Stomach (tissue), 19 donors: ENCODE measurements around the gene ARF1. TPM values are rescaled to one million over a fixed set of nuclear protein-coding genes. Genes with fewer than 3 reads are reported as not detected.
A peak's percentile ranks its signal among the peaks of the same experiment; 100 is the strongest.

Experiments
- DNase-seq, 2 donors: peaks; one replicate each; pipeline versions ENCODE4 v3.0.0 to v3.0.0-alpha.2; 2013 to 2019
- H3K27ac ChIP-seq, 5 donors: fragments of 200-600 bp in 4 of 5; sonication (generic) in 4 of 5; one replicate each; pipeline ENCODE4 v1.5.1; 2013 to 2019; ENCODE audit warnings: mild to moderate bottlenecking in 1 of 5, moderate library complexity in 1 of 5
- H3K27me3 ChIP-seq, 3 donors: fragments of 200-600 bp; sonication (generic); one replicate each; pipeline ENCODE4 v1.5.1; 2017 to 2019; ENCODE audit warnings: mixed run types in 1 of 3
- H3K36me3 ChIP-seq, 4 donors: fragments of 200-600 bp; sonication (generic); 1 replicate in 3 of 4; 2 replicates in 1 of 4; pipeline ENCODE4 v1.5.1; 2016 to 2019
- H3K4me1 ChIP-seq, 4 donors: fragments of 200-600 bp; sonication (generic); one replicate each; pipeline ENCODE4 v1.5.1; 2016 to 2019
- H3K4me3 ChIP-seq, 4 donors: fragments of 200-600 bp; sonication (generic) in 3 of 4; one replicate each; pipeline ENCODE4 v1.5.1; 2016 to 2019; ENCODE audit warnings: mild to moderate bottlenecking in 1 of 4
- H3K9me3 ChIP-seq, 4 donors: fragments of 200-600 bp; sonication (generic); one replicate each; pipeline ENCODE4 v1.5.1; 2016 to 2019
- EP300 ChIP-seq: sonication (generic); formaldehyde crosslinking; IDR thresholded peaks from one replicate; pipeline ENCODE4 v1.6.1; 2017; ENCODE audit warnings: antibody characterized with exemption
- POLR2A ChIP-seq, 4 donors: fragments of 450-650 bp; IDR thresholded peaks; one replicate each; pipeline ENCODE4 v1.6.1; 2016; ENCODE audit warnings: antibody characterized with exemption in 4 of 4, control low read depth in 2 of 4, mild to moderate bottlenecking in 1 of 4, moderate library complexity in 1 of 4
- POLR2AphosphoS5 ChIP-seq, 3 donors: sonication (generic); formaldehyde crosslinking; IDR thresholded peaks; one replicate each; pipeline ENCODE4 v1.6.1; 2016; ENCODE audit warnings: antibody characterized with exemption in 3 of 3
- WGBS, 5 donors: extraction: QIAGEN DNeasy Blood & Tissue Kit in 3 of 5; methylation state at CpG; one replicate each; pipeline versions ENCODE4 v1.1.5 to v1.1.7; 2013 to 2018; 5-methylcytosine and 5-hydroxymethylcytosine counted together
- intact Hi-C: fragments of 100-400 bp; cut with DNase I; formaldehyde crosslinking; loops from one replicate; pipeline ENCODE4 v1.15.1; 2023; ENCODE audit warnings: low total_unique reads
- long read RNA-seq, 10 donors: transcript quantifications; one replicate each; lab custom pipeline, GENCODE V29; 2026
- polyA plus RNA-seq, 3 donors: library from polyadenylated mRNA; stranded (reverse); fragments of 200-250 nt; gene quantifications; one replicate each; pipeline ENCODE4 v1.2.3, GENCODE V29; 2013
- total RNA-seq, 5 donors: library from RNA; depleted of rRNA; stranded (reverse); fragments of >200 nt; gene quantifications; one replicate each; pipeline versions ENCODE4 v1.1.0 to v1.2.3, GENCODE V29; 2014 to 2016
- TF ChIP-seq, protein P1 (sequence below), 7 experiments: fragments of 450-650 bp in 4 of 7; fragments of 200-600 bp in 3 of 7; sonication (generic) in 3 of 7; IDR thresholded peaks; one replicate each; pipeline ENCODE4 v1.5.1; 2016 to 2019; ENCODE audit warnings: antibody characterized with exemption in 7 of 7, control low read depth in 2 of 7, mild to moderate bottlenecking in 1 of 7
- donor health status: healthy with polysubstance abuse.
- donor health status: Bipolar disorder and iron deficiency.
- donor health status: healthy.

ARF1 gene
- total RNA-seq (100 to 1,000 TPM; 111 to 289 (median 131) TPM), polyA plus RNA-seq (100 to 1,000 TPM; 230 to 310 (median 271) TPM)
- long read RNA-seq, donor 1, transcript ARF1-201 (5 exons, 1,888 nt) = major isoform, 59 of 111 reads
- long read RNA-seq, donor 1, partial matches to known transcripts = 51 of 111 reads
- long read RNA-seq, donor 1, other reads (novel, unspliced or antisense) = 0 of 111 reads
- long read RNA-seq, donor 2, transcript ARF1-201 (5 exons, 1,888 nt) = major isoform, 89 of 103 reads
- long read RNA-seq, donor 2, transcript ARF1-213 (5 exons, 1,972 nt) = minor isoform, 5 of 103 reads
- long read RNA-seq, donor 2, partial matches to known transcripts = 9 of 103 reads
- long read RNA-seq, donor 2, other reads (novel, unspliced or antisense) = 0 of 103 reads
- long read RNA-seq, donor 3, transcript ARF1-201 (5 exons, 1,888 nt) = major isoform, 59 of 63 reads
- long read RNA-seq, donor 3, partial matches to known transcripts = 0 of 63 reads
- long read RNA-seq, donor 3, other reads (novel, unspliced or antisense) = 0 of 63 reads
- long read RNA-seq, donor 4, transcript ARF1-201 (5 exons, 1,888 nt) = major isoform, 11 of 11 reads
- long read RNA-seq, donor 4, partial matches to known transcripts = 0 of 11 reads
- long read RNA-seq, donor 4, other reads (novel, unspliced or antisense) = 0 of 11 reads
- long read RNA-seq, donor 5, transcript ARF1-201 (5 exons, 1,888 nt) = major isoform, 98 of 147 reads
- long read RNA-seq, donor 5, partial matches to known transcripts = 38 of 147 reads
- long read RNA-seq, donor 5, other reads (novel, unspliced or antisense) = 6 of 147 reads
- long read RNA-seq, donor 6 = 0 reads
- long read RNA-seq, donor 7, transcript ARF1-201 (5 exons, 1,888 nt) = major isoform, 149 of 232 reads
- long read RNA-seq, donor 7, partial matches to known transcripts = 78 of 232 reads
- long read RNA-seq, donor 7, other reads (novel, unspliced or antisense) = 0 of 232 reads
- long read RNA-seq, donor 8, transcript ARF1-201 (5 exons, 1,888 nt) = major isoform, 96 of 110 reads
- long read RNA-seq, donor 8, partial matches to known transcripts = 9 of 110 reads
- long read RNA-seq, donor 8, other reads (novel, unspliced or antisense) = 0 of 110 reads
- long read RNA-seq, donor 9, transcript ARF1-201 (5 exons, 1,888 nt) = major isoform, 91 of 111 reads
- long read RNA-seq, donor 9, partial matches to known transcripts = 17 of 111 reads
- long read RNA-seq, donor 9, other reads (novel, unspliced or antisense) = 0 of 111 reads
- long read RNA-seq, donor 10, transcript ARF1-201 (5 exons, 1,888 nt) = major isoform, 51 of 77 reads
- long read RNA-seq, donor 10, partial matches to known transcripts = 25 of 77 reads
- long read RNA-seq, donor 10, other reads (novel, unspliced or antisense) = 0 of 77 reads

DNA sequence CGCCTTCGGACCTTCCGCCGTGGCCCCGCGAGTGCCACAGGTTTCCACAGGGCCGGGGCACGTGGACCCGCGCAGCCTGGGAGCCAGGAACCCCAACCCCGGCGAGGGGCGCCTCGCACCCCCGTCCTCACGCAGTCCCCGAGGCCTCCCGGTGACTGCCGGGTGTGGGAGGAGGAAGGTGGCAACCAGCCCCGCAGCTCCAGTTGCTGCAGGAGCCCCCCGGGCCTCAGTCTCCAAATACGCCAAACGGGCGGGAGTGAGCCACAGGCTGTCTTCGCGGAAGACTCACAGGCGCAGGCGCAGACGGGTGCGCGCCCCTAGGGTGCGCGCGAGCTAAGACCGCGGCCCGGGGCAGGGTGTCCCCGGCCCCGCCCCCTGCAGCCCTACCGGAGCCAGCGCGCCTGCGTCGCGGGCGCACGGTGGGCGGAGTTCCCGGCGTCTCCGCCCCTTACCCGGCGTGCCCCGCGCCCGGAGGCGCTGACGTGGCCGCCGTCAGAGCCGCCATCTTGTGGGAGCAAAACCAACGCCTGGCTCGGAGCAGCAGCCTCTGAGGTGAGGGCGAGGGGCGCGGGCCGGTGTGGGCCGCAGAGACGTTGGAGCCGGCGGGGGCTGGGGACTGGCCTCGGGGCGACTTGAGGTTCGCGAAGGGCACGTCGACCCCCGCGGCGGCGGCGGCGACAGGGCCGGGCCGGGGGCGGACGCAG lies at the start of gene ARF1:
ARF1 (plus strand) TSS at position 495 of the 704 bp plus-strand sequence. CDS start 14,407 bp downstream, outside the sequence.
- Histone ChIP-seq H3K4me1 (peaks cover 41 to 54% (median 50%) of the 10 kb centered on the region in 4 donors), H3K27ac (peak within 1 kb of the TSS; percentile 98 to 100 (median 100)), H3K27me3 (no peaks in the 10 kb centered on the region), H3K4me3 (peak within 1 kb of the TSS; percentile 64 to 99 (median 95)), H3K36me3 (no peaks in the 10 kb centered on the region), H3K9me3 (no peaks in the 10 kb centered on the region)
- intact Hi-C loops = no loop called here
- TF ChIP-seq POLR2AphosphoS5 (IDR thresholded peaks at IDR 0.05) (peak; percentile 94 to 96 (median 95)), POLR2A (IDR thresholded peaks at IDR 0.05) (no peak)
- TF ChIP-seq, protein P1, sequence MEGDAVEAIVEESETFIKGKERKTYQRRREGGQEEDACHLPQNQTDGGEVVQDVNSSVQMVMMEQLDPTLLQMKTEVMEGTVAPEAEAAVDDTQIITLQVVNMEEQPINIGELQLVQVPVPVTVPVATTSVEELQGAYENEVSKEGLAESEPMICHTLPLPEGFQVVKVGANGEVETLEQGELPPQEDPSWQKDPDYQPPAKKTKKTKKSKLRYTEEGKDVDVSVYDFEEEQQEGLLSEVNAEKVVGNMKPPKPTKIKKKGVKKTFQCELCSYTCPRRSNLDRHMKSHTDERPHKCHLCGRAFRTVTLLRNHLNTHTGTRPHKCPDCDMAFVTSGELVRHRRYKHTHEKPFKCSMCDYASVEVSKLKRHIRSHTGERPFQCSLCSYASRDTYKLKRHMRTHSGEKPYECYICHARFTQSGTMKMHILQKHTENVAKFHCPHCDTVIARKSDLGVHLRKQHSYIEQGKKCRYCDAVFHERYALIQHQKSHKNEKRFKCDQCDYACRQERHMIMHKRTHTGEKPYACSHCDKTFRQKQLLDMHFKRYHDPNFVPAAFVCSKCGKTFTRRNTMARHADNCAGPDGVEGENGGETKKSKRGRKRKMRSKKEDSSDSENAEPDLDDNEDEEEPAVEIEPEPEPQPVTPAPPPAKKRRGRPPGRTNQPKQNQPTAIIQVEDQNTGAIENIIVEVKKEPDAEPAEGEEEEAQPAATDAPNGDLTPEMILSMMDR (IDR thresholded peaks at IDR 0.05) = no peak
- peak; percentile 93 to 98 for DNase-seq
- WGBS, 5 donors = 0 to 1% (median 0%) methylated on average over 6 to 87 of the region's 87 CpGs

- TF ChIP-seq, protein P1 (IDR thresholded peaks at IDR 0.05) = no peak
- TF ChIP-seq POLR2AphosphoS5 (IDR thresholded peaks at IDR 0.05) (no peak), EP300 (no peak), POLR2A (IDR thresholded peaks at IDR 0.05) (no peak)
Measured at GRCh38 chr1:228033376-228033775, 49.1 kb upstream of the ARF1 start.

DNA sequence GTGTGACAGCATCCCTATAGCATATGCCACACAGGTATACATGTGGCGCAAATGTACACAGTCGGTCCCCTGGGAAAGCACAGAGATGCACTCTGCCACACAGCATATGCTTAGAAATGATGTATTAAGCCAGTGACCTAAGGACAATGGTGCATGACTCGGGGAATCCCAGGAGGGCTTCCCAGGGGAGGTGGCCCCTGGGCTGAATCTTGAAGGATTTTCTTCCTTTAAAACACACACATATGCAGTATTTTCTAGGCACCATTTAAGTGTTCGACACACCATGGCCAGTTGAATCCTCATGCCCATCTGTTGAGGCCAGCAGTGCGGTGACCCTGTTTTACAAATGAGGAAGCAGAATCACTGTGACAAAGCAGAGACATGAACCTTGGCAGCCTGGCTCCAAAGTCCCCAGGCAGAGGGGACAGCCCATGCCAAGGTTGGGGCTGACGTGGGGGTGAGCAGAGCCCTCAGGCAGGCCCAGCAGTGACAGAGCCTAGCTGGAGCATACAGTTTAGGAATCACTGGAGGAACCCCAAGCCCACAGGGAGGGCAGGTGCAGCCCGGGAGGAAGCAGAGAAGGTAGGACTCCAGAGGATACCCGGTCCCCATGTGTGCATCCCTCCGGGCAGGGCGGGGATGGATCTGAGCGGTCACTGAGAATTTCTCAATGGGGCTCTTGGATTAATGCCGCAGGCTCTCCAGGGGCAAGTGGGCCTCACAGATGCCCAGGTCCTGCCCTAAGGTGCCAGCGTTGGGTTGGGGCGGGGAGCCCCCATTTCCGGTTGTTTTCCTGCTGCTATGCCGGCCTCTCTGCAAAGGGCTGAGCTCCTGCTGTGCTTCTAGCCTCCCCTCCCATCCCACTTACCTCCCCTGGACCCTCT lies 47.3 kb upstream of the ARF1 start:
- peaks cover 0 to 11% (median 5%) of the 10 kb centered on the region in 4 donors for H3K9me3 ChIP-seq
- intact Hi-C loops = no loop called here
- H3K4me1 ChIP-seq = peaks cover 10 to 13% (median 11%) of the 10 kb centered on the region in 4 donors
- no peak for DNase-seq
- no peak for TF ChIP-seq POLR2A (IDR thresholded peaks at IDR 0.05)
- TF ChIP-seq, protein P1 (IDR thresholded peaks at IDR 0.05) = no peak
- TF ChIP-seq EP300 = no peak
- no peak for TF ChIP-seq POLR2AphosphoS5 (IDR thresholded peaks at IDR 0.05)
- 83 to 92% (median 85%) methylated on average over 9 to 16 of the region's 16 CpGs for WGBS, 5 donors
- no peaks in the 10 kb centered on the region for H3K36me3 ChIP-seq
- H3K27ac ChIP-seq = no peak overlapping the region
- H3K4me3 ChIP-seq = no peak overlapping the region
- H3K27me3 ChIP-seq = peaks cover 0 to 70% (median 39%) of the 10 kb centered on the region in 3 donors

More at GRCh38 chr1:228033376-228033775, 49.1 kb upstream of the ARF1 start:
- H3K27me3 ChIP-seq = peaks cover 0 to 64% (median 25%) of the 10 kb centered on the region in 3 donors
- DNase-seq = no peak
- intact Hi-C loops = no loop called here
- H3K36me3 ChIP-seq = no peaks in the 10 kb centered on the region
- no peak overlapping the region for H3K4me3 ChIP-seq
- 80 to 92% (median 90%) methylated on average over 2 of the region's 2 CpGs for WGBS, 5 donors
- peaks cover 0 to 11% (median 5%) of the 10 kb centered on the region in 4 donors for H3K9me3 ChIP-seq
- H3K27ac ChIP-seq = no peak overlapping the region
- peaks cover 10 to 13% (median 11%) of the 10 kb centered on the region in 4 donors for H3K4me1 ChIP-seq
